ENCODE data around the gene EDDM3A.
"Not testable (repeated sequence)": the region's sequence is repeated elsewhere in the genome, so short reads cannot be mapped to it uniquely, and the experiment has no call there.

- TF ChIP-seq CTCF (IDR thresholded peaks at IDR 0.05; ENCODE audit: poor library complexity, severe bottlenecking); REST (IDR thresholded peaks at IDR 0.05; ENCODE audit: borderline replicate concordance); RAD21 (conservative IDR thresholded peaks at IDR 0.05): not testable (repeated sequence)
Measured at GRCh38 chr14:20726121-20726520, 19.6 kb upstream of the EDDM3A start.
